ENCODE measurements around the gene PCSK7.
"Not testable (repeated sequence)": the region's sequence is repeated elsewhere in the genome, so short reads cannot be mapped to it uniquely, and the experiment has no call there.

The PCSK7 gene

DNA sequence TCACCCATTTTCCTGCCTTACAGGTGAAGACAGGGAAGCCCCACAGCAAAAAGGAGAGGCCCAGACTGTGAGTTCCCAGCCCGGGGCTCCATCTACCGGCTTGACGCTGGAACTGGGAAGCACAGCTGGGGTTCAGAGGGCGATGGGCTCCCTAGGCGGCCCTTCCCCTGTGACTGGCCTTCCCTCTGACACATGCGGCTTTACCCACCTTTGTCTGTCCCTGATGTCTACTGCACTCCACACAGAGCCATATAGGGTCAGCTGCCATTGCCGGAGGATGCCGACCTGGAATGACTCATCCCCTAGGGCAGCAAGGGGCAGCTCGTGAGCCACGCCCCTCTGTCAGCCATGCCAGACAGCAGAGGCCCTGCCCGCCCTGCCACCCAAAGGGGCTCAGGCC lies 25.0 kb downstream of the PCSK7 start:
- not testable (repeated sequence) for H3K4me1 ChIP-seq; H3K27ac ChIP-seq; H3K79me2 ChIP-seq; H3K27me3 ChIP-seq (ENCODE audit: control insufficient read depth, insufficient read depth, low read length); H3K36me3 ChIP-seq (ENCODE audit: control insufficient read depth, insufficient read depth, low read length); H3K4me3 ChIP-seq (ENCODE audit: low read depth, low read length); H3K4me2 ChIP-seq (ENCODE audit: low read length); H3K9me3 ChIP-seq (ENCODE audit: control insufficient read depth, low read length); H2AFZ ChIP-seq; H3K9ac ChIP-seq

DNA sequence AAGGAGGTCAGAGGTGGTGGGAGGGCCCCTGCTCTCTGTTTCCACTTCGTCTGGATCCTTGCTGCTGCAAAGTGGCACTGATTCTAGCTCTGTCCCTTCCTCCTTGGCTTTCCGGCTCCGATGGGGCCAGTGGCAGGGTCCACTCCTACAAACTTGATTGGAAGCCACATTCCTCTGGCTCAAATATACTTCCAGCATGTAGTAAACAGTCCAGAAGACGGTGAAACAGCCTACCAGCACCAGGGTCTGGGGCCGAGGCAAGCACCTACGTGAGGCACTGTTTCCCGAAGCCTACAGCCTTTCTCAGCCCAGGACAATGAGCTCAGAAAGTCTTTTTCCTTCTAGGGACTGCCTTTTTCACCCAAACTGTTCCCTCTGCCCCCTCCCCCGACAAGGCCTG lies 25.8 kb downstream of the PCSK7 start:
- not testable (repeated sequence) for H3K79me2 ChIP-seq; H3K9me3 ChIP-seq (ENCODE audit: control insufficient read depth, low read length); H3K4me3 ChIP-seq (ENCODE audit: low read depth, low read length); H2AFZ ChIP-seq; H3K4me1 ChIP-seq; H3K27me3 ChIP-seq (ENCODE audit: control insufficient read depth, insufficient read depth, low read length); H3K4me2 ChIP-seq (ENCODE audit: low read length); H3K27ac ChIP-seq; H3K36me3 ChIP-seq (ENCODE audit: control insufficient read depth, insufficient read depth, low read length); H3K9ac ChIP-seq

DNA sequence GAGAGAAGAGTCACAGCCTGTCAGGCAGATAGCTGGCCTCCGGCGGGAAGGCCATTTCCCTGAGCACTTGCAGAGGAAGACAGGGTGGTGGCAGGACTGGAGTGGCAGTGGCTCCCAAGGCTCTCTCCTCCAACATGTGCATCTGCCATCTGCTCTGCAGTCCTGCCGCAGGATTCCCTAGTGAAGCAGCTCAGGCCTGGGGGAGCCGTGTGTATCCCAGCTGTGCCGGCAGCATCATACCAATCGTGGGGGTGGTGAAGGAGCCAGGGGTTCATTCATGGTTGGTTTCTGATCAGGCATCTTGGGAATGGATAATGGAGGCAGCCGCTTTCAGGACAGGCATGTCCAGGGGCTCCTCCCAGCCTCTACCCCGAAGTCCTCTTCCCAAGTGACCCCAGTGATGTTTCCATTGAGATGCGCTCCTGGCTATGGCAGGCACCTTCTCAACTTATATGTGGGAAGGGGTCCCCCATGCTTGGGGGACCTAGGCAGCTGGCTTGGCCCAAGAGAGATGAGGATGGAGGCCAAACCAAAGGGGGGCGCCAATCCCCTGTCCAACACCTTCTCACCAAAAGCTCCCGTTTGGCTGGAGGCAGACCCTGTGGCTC lies 26.6 kb downstream of the PCSK7 start:
- no peak overlapping the region for H3K4me2 ChIP-seq (ENCODE audit: low read length)
- H2AFZ ChIP-seq = no peak overlapping the region
- no peak overlapping the region for H3K27ac ChIP-seq
- H3K79me2 ChIP-seq = no peaks in the 10 kb centered on the region
- H3K4me3 ChIP-seq (ENCODE audit: low read depth, low read length) = no peak overlapping the region
- no peaks in the 10 kb centered on the region for H3K36me3 ChIP-seq (ENCODE audit: control insufficient read depth, insufficient read depth, low read length)
- TF ChIP-seq, protein P1, sequence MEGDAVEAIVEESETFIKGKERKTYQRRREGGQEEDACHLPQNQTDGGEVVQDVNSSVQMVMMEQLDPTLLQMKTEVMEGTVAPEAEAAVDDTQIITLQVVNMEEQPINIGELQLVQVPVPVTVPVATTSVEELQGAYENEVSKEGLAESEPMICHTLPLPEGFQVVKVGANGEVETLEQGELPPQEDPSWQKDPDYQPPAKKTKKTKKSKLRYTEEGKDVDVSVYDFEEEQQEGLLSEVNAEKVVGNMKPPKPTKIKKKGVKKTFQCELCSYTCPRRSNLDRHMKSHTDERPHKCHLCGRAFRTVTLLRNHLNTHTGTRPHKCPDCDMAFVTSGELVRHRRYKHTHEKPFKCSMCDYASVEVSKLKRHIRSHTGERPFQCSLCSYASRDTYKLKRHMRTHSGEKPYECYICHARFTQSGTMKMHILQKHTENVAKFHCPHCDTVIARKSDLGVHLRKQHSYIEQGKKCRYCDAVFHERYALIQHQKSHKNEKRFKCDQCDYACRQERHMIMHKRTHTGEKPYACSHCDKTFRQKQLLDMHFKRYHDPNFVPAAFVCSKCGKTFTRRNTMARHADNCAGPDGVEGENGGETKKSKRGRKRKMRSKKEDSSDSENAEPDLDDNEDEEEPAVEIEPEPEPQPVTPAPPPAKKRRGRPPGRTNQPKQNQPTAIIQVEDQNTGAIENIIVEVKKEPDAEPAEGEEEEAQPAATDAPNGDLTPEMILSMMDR (IDR thresholded peaks at IDR 0.05) = no peak
- no peak overlapping the region for H3K9ac ChIP-seq
- no peaks in the 10 kb centered on the region for H3K27me3 ChIP-seq (ENCODE audit: control insufficient read depth, insufficient read depth, low read length)
- no peaks in the 10 kb centered on the region for H3K9me3 ChIP-seq (ENCODE audit: control insufficient read depth, low read length)
- H3K4me1 ChIP-seq = no peaks in the 10 kb centered on the region

DNA sequence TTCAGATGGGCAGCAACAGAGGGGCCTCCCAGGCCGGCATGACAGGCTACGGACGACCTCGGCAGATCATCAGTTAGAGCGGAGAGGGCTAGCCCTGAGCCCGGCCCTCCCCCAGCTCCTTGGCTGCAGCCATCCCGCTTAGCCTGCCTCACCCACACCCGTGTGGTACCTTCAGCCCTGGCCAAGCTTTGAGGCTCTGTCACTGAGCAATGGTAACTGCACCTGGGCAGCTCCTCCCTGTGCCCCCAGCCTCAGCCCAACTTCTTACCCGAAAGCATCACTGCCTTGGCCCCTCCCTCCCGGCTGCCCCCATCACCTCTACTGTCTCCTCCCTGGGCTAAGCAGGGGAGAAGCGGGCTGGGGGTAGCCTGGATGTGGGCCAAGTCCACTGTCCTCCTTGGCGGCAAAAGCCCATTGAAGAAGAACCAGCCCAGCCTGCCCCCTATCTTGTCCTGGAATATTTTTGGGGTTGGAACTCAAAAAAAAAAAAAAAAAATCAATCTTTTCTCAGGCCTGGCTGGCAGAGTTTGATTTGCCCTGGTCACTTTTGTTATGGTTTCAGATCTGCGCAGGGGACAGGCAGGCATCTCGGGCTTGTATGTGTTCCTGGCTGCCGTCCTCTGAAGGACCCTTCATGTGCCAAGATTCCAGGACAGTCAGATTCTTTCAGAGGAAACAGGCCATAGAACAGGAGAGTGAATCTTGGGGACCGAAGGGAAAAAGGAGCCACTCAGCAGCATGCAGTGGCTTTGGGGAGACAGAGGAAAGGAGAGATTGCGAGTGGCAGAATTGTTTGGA lies 27.4 kb downstream of the PCSK7 start:
- Histone ChIP-seq H3K9ac (no peak overlapping the region), H3K27ac (no peak overlapping the region), H3K36me3 (ENCODE audit: control insufficient read depth, insufficient read depth, low read length) (no peaks in the 10 kb centered on the region), H2AFZ (no peak overlapping the region), H3K4me2 (ENCODE audit: low read length) (no peak overlapping the region), H3K4me1 (no peaks in the 10 kb centered on the region), H3K79me2 (no peaks in the 10 kb centered on the region), H3K9me3 (ENCODE audit: control insufficient read depth, low read length) (no peaks in the 10 kb centered on the region), H3K4me3 (ENCODE audit: low read depth, low read length) (no peak overlapping the region), H3K27me3 (ENCODE audit: control insufficient read depth, insufficient read depth, low read length) (no peaks in the 10 kb centered on the region)
- TF ChIP-seq, protein P1 (IDR thresholded peaks at IDR 0.05) = no peak

DNA sequence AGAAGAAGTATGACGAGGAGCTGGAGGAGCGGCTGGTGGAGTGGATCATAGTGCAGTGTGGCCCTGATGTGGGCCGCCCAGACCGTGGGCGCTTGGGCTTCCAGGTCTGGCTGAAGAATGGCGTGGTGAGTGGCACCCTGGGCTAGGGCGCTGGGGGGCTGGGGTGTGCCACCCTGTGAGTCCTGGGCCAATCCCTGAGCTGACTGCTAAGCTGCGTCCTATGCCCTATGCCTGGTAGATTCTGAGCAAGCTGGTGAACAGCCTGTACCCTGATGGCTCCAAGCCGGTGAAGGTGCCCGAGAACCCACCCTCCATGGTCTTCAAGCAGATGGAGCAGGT lies 28.8 kb downstream of the PCSK7 start:
- Histone ChIP-seq H2AFZ (no peak overlapping the region), H3K36me3 (ENCODE audit: control insufficient read depth, insufficient read depth, low read length) (no peaks in the 10 kb centered on the region), H3K4me2 (ENCODE audit: low read length) (no peak overlapping the region), H3K9me3 (ENCODE audit: control insufficient read depth, low read length) (no peaks in the 10 kb centered on the region), H3K27ac (no peak overlapping the region), H3K27me3 (ENCODE audit: control insufficient read depth, insufficient read depth, low read length) (no peaks in the 10 kb centered on the region), H3K4me3 (ENCODE audit: low read depth, low read length) (no peak overlapping the region), H3K9ac (no peak overlapping the region), H3K4me1 (no peaks in the 10 kb centered on the region), H3K79me2 (no peaks in the 10 kb centered on the region)
- TF ChIP-seq, protein P1 (IDR thresholded peaks at IDR 0.05) = no peak

Measured in parathyroid adenoma (tissue), 2 donors.